ENCODE data around the gene CREB5.

CREB5 gene

DNA sequence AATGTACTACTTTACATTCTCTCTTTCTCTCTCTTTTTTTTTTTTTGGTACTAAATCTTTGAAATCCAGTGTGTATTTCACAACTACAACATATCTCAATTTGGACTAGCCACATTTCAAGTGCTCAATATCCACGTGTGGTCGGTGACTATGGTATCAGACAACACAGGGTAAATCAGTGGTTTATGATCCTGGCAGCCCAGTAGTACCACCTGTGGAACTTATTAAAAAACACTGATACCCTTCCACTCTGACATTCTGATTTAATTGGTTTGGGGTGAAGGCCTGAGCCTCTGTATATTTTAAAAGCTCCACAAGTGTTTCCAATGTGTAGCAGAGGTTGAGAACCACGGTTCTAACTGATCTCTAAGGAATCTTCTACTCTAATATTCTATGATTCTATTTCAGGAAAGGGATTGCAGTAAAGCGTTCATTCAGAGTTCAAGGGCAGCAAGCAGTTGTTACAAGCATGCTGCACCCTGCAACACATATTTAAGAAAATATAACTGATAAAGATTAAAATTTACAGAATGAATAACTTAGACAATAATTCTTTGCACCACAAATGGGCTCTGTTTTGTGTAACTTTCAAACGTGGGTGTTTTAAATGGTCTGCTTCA is 5.1 kb downstream of the CREB5 start:
- H3K27ac Mint-ChIP-seq, result no peak overlapping the region
- peaks cover 48% of the 10 kb centered on the region for H3K27me3 Mint-ChIP-seq
- DNase-seq (no peak), ATAC-seq (no peak)
- no peak overlapping the region for H3K4me3 Mint-ChIP-seq
- H3K9me3 Mint-ChIP-seq, result no peaks in the 10 kb centered on the region
- H3K4me1 Mint-ChIP-seq, result peaks cover 5% of the 10 kb centered on the region

DNA sequence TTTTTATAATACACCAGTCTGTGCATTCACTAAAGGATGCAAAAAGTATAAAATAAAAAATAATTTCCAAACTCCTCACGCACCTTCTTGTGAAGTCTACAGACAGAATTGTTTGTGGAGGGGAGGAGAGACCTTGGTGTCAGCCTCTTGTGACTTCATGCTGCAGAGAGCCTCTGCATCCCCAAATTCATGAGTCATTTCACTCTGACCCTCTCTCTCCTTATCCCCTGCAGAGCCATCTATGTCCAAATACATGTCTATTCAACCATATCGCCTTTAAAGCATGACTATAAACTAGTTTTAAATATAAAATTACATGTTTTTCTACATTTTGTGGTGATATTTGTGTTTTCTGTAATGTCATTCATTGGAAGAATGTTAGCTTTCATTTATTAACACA is 6.0 kb downstream of the CREB5 start:
- ATAC-seq (no peak), DNase-seq (no peak)
- Mint-ChIP-seq H3K4me1 (no peaks in the 10 kb centered on the region), H3K27me3 (peaks cover 49% of the 10 kb centered on the region), H3K27ac (no peak overlapping the region), H3K4me3 (no peak overlapping the region), H3K9me3 (no peaks in the 10 kb centered on the region)

DNA sequence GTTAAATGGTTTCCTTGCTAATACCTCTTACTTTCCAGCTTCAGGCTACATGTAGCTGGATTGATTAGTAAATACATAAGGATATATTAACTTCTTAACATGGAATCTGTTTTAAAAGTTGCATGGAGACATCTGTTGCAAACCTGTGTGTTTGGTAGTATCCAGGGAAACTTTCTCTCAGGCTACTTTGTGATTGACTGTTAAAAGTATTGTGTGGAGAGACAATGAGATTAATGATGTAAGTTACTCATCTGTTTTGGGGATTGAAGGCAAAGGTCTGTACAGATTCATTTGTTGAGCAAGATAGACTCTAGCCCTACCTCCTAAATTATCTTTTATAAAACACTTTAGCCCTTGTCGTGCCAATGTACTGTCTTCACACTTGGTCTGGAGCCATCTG is 6.6 kb downstream of the CREB5 start:
- ATAC-seq (no peak), DNase-seq (no peak)
- Mint-ChIP-seq H3K4me3 (no peak overlapping the region), H3K4me1 (no peaks in the 10 kb centered on the region), H3K9me3 (no peaks in the 10 kb centered on the region), H3K27me3 (peaks cover 47% of the 10 kb centered on the region), H3K27ac (no peak overlapping the region)

DNA sequence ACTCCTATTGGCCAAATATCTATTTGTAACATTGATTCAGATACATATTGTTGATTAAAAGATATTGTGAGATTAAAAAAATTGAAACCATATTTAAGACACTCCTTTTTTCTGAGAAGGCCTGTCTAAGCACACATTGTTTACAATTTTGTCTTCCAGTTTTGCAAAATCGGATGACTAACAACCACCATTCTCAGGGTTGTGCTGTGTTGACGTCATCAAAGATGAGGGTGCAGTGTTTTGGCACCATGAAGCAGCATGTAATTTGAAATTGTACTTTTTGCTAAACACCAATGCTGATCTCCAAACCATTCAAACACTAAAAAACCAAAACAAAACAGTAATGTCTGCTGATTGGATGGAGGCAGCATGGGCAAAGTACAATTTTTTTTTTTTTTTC is 7.4 kb downstream of the CREB5 start:
- Mint-ChIP-seq H3K9me3 (no peaks in the 10 kb centered on the region), H3K4me3 (no peak overlapping the region), H3K27me3 (peaks cover 42% of the 10 kb centered on the region), H3K27ac (no peak overlapping the region), H3K4me1 (no peaks in the 10 kb centered on the region)
- no peak for ATAC-seq
- DNase-seq, result no peak

DNA sequence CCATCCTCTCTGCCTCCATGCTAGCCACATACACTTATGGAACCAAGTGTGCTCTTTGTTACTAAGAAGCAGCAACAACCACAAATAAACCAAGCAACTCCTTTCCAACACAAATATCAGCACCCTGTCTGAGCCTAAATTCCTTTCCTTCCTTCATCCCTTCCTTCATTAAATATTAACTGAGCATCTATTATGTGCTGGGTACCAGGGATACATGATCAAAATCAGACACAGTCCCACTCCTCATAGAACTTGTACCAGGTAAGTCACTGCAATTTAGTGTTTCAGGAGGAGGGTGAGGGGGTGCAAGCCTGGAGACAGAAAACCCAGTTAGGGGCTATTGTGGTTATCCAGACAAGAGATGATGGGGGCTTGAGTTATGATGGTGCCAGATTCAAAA is 10.8 kb downstream of the CREB5 start:
- Mint-ChIP-seq H3K27ac (no peak overlapping the region), H3K4me1 (no peaks in the 10 kb centered on the region), H3K9me3 (no peaks in the 10 kb centered on the region), H3K4me3 (no peak overlapping the region), H3K27me3 (peaks cover 26% of the 10 kb centered on the region)
- DNase-seq, result no peak
- ATAC-seq, result no peak

DNA sequence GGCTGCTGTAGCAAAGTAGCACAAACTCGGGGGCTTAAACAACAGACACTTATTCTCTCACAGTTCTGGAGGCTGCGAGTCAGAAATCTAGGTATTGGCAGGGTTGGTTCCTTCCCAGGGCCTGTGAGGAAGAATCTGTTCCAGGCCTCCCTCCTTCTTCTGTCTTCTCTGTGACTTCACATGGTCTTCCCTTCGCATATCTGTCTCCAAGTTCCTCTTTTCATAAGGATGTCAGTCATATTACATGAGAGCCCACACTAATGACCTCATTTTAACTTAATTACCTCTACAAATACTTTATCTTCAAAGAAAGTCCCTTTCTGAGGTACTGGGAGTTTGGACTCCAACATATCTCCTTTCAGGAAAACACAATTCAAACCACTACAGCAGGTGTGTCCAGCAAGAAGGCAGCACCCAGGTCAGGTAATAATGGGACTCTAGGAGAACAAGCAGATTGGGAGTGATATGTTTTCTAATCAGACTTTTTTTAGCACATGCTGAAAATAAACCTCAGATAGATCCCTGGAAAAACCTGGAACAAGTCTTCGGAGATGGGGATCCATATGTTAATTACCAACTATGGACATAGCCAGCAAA is 11.7 kb downstream of the CREB5 start:
- Mint-ChIP-seq H3K4me3 (no peak overlapping the region), H3K27me3 (peaks cover 32% of the 10 kb centered on the region), H3K27ac (no peak overlapping the region), H3K4me1 (no peaks in the 10 kb centered on the region), H3K9me3 (no peaks in the 10 kb centered on the region)
- DNase-seq, result no peak
- no peak for ATAC-seq

DNA sequence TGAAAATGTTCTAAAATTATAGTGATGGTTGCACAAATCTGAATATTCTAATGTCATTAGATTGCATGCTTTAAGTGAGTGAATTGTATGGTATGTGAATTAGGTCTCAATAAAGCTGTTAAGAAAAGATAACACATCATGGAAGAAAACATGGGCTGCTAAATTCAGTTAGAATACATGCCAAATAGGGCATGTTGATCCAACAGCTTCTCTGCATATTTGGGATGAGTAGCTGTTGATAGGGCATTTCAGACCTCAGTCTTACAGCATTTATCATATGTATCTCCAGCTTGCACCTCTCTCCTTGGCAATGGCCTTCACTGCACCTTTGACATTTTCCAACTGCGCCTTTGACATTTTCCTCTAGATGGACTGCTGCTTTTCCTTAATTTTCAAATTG is 13.2 kb downstream of the CREB5 start:
- Mint-ChIP-seq H3K4me1 (no peaks in the 10 kb centered on the region), H3K9me3 (no peaks in the 10 kb centered on the region), H3K4me3 (no peak overlapping the region), H3K27ac (no peak overlapping the region), H3K27me3 (peaks cover 32% of the 10 kb centered on the region)
- DNase-seq (no peak), ATAC-seq (no peak)

DNA sequence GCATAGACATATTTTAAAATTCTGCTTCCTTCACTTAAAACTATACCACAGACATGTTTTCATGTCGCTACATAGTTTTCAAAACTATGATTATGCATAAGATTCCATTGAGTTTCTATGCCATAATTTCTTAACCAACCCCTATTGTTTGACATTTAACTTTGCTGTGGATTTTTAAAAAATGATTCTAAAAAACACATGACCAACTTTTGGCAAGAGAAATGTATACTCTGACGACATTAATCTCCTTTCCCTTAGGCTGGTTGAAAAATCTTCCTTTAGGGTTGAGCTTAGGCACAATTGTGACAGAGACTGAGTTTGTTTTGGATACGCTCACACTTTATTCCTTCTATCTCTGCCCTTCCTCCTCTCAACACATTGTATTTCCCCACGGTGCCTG is 14.9 kb downstream of the CREB5 start:
- ATAC-seq (no peak), DNase-seq (no peak)
- Mint-ChIP-seq H3K27me3 (peaks cover 36% of the 10 kb centered on the region), H3K4me3 (no peak overlapping the region), H3K9me3 (no peaks in the 10 kb centered on the region), H3K4me1 (no peaks in the 10 kb centered on the region), H3K27ac (no peak overlapping the region)

DNA sequence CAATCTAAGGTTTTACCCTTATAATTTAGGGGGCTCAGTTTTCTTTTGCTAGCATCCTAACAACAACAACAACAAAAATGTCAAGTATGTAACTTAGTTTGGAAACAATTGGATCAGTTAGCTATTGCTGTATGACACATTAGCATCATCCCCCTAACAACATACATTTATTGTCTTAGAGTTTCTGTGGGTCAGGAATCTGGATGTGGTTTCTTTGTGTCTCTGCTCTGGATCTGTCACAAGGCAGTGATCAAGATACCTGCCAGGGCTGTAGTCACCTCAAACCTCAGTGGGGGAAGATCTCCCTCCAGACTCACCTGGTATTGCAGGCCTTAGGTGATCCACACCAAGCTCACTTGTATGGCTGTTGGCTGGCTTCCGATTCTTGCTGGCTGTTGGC is 18.3 kb downstream of the CREB5 start:
- Mint-ChIP-seq H3K9me3 (no peaks in the 10 kb centered on the region), H3K27ac (no peak overlapping the region), H3K27me3 (peaks cover 46% of the 10 kb centered on the region), H3K4me3 (no peak overlapping the region), H3K4me1 (no peaks in the 10 kb centered on the region)
- DNase-seq (no peak), ATAC-seq (no peak)

DNA sequence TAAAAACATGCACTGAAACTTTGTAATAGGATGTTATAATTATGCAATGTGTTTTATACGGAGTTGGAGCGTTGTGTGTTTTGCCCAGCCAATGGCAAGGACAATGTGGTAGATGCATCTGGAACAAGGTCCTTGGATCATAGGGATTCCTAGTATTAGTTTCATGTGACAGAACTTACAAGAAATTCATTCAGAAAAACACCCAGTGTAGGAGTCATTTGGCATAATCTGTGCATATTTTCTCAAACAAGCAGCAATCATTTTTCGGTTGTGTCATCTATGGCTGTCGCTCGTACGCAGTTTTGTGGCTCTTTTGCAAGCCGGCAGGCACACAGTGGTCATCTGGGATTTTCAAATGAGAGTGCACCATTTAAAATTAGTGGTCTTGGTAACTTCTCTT is 19.8 kb downstream of the CREB5 start:
- H3K9me3 Mint-ChIP-seq, result no peaks in the 10 kb centered on the region
- H3K27ac Mint-ChIP-seq, result no peak overlapping the region

DNA sequence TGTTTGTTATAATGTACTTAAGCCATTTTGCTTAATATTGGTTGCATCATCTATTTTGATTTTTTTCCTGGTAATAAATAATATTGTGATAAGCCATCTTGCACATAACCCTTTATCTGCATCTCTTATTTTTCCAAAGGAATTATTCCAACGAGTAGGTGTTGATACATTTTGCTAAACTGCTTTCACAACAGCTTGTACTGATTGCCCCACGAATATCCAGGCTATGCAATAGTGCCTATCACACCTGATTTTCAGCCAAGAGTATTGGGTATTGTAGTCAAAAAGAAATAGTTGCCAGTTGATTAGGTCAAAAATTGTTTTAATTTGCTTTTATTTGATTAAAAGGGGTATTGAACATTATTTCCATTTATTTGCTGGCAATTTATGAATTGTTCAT is 20.7 kb downstream of the CREB5 start:
- Mint-ChIP-seq H3K4me3 (no peak overlapping the region), H3K4me1 (no peaks in the 10 kb centered on the region), H3K9me3 (no peaks in the 10 kb centered on the region), H3K27me3 (peaks cover 42% of the 10 kb centered on the region), H3K27ac (no peak overlapping the region)
- ATAC-seq (no peak), DNase-seq (no peak)

More for the DNA sequence above, 19.8 kb downstream of the CREB5 start:
- H3K4me1 Mint-ChIP-seq, result no peaks in the 10 kb centered on the region
- no peak for DNase-seq
- no peak for ATAC-seq
- H3K27me3 Mint-ChIP-seq, result peaks cover 46% of the 10 kb centered on the region
- no peak overlapping the region for H3K4me3 Mint-ChIP-seq

DNA sequence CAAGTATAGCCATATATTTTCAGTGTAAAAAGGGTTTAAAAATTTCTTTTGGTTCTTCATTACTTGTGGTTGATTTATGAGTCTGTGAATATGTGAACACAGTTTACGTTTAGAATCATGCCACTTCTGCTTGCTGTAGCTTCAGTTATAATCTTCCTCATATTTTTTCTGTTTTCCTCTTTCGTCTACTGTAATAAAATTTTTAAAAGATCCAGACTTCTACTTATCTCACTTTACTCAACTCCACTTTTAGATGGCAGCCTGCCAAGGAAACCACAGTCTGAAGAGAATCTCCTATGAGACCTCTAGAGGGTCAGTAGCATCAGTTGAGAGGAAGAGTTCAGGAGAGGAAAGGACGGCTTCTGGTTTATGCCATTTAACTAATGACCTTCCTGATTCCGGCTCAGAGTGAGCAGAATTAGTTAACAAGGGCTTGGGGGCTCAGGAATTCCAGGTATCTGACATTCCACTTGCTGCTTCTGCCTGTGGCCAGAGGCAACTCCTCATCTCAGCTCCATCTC is 21.4 kb downstream of the CREB5 start:
- Mint-ChIP-seq H3K4me3 (no peak overlapping the region), H3K4me1 (no peaks in the 10 kb centered on the region), H3K9me3 (no peaks in the 10 kb centered on the region), H3K27me3 (peaks cover 41% of the 10 kb centered on the region), H3K27ac (no peak overlapping the region)
- ATAC-seq, result no peak
- DNase-seq, result no peak

DNA sequence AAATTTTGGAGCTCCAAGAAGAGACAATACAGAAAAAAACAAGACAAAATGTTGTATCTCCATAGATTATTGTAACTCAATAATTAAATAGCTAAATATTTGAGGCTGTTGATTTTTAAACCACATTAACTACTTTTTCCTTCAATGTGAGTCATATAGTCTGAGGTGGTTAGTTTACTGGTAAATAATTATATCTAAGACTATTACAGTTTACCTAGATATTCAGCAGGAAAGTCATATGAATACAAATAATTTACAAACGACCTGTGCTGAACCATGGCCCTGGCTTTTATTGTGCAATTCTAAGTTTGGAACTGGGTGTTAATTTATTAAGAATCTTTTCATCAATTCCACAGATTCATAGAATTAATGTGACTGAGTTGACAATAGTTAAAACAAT is 22.2 kb downstream of the CREB5 start:
- Mint-ChIP-seq H3K4me1 (no peaks in the 10 kb centered on the region), H3K9me3 (no peaks in the 10 kb centered on the region), H3K4me3 (no peak overlapping the region), H3K27ac (no peak overlapping the region), H3K27me3 (peaks cover 48% of the 10 kb centered on the region)
- ATAC-seq (no peak), DNase-seq (no peak)

DNA sequence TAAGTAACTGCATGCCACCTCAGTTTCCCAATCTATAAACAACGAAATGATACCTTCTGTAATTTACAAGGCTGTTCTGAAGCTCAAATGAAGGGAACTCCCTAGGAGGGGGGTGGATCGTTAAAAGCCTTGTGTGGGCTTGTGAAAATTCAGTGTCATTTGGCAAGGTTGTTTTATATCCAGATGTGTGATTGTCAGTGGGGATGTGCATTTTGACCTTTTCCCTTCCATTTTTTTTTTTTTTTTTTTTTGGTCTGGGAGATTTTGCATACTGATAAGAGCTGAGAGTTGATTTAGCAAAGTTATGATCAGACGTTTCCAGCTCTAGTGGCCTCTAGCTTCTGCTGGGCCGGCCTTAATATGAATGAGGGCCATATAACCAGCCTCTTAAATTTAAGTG is 22.8 kb downstream of the CREB5 start:
- H3K27me3 Mint-ChIP-seq, result peaks cover 53% of the 10 kb centered on the region
- DNase-seq, result no peak
- H3K9me3 Mint-ChIP-seq, result no peaks in the 10 kb centered on the region
- H3K4me1 Mint-ChIP-seq, result no peaks in the 10 kb centered on the region
- ATAC-seq, result no peak
- H3K27ac Mint-ChIP-seq, result no peak overlapping the region
- no peak overlapping the region for H3K4me3 Mint-ChIP-seq

DNA sequence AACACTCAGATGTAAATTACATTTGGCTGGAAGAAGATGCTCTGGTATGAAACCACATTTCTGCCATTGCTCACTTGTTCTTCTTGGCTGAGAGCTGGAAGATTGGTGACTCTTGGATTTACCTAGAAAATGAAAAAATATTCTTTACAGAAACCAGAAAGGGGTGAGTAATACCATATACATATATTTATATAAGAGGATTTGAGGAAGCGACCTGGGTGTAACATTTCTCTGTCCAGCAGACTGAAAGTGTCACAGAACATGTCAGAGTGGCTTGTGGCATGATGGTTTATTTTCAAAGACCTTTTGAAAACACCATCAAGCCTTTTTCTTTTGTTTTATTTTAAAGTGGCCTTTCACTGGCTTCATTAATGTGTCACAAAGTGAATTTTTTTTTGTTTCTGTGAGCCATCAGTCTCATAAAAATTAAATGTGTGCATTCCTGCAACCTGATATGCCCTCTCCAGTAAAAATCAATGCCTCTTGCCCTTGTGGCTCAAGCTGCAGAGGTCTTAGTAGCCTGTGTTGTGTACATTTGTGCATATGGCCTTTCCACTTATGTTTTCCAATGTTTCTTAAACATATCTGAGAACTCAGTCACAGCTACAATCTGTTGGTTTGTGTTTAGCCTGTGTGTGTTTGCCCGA is 23.5 kb downstream of the CREB5 start:
- no peak for ATAC-seq
- Mint-ChIP-seq H3K27me3 (peaks cover 53% of the 10 kb centered on the region), H3K27ac (no peak overlapping the region), H3K4me1 (no peaks in the 10 kb centered on the region), H3K4me3 (no peak overlapping the region), H3K9me3 (no peaks in the 10 kb centered on the region)
- DNase-seq, result no peak

DNA sequence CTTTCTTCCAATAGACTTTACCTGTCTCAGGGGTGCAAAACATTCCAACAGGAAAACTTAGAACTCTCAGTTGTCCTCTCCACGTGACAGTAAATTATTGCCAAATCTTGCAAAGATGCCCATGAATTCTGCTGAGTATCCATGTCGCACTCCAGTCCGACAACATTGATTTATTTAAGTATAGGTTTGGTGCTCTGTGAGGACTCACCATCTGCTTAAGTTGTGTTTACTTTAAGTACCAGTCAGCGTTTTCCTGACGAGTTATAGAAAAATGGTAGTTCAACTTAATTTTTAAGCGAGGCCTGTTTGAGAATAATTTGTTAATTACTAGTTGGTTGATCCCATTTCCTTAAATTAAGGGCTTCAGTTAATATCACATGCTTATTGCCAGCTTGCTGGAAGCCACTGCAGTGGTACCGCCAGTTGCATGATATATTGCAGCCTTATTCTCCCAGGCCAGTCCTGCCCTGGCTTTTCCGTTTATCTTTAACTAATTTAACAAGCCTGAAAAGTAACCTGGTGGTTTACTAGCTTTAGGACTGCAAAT is 27.8 kb downstream of the CREB5 start:
- Mint-ChIP-seq H3K4me3 (no peak overlapping the region), H3K9me3 (peaks cover 0 to 6% of the 10 kb centered on the region in 2 donors), H3K27ac (no peak overlapping the region), H3K4me1 (no peaks in the 10 kb centered on the region), H3K27me3 (peaks cover 27% of the 10 kb centered on the region)
- DNase-seq (no peak), ATAC-seq (no peak)
